Left forelimb (tissue), 1 donor: Measurements from ENCODE around the gene CREM.
A peak's percentile ranks its signal among the peaks of the same experiment; 100 is the strongest.
"Not testable (repeated sequence)": the region's sequence is repeated elsewhere in the genome, so short reads cannot be mapped to it uniquely, and the experiment has no call there.

Experiments used
- DNase-seq: peaks from one replicate; pipeline ENCODE4 v3.0.0-alpha.2; 2018; ENCODE audit warnings: low spot score

Gene CREM

DNA sequence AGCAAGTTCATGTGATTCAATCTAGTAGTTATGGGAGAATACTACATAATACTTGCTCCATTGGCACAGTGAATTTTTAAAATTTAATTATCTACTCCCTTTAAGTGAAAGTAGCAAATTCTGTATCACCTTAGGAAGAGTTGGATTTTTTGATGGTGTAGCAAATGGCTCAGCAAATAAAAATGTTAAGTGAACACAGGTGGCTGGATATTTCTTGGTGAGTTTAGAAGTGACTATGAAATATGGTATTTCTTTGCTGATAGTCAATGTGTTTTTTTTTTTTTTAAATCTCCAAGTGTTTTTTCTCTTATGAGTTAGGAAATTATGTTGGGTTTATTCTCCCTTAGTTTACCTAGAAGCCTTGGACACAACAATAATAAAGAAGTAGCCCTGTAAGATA is 67.8 kb downstream of the CREM start:
- DNase-seq, result no peak

DNA sequence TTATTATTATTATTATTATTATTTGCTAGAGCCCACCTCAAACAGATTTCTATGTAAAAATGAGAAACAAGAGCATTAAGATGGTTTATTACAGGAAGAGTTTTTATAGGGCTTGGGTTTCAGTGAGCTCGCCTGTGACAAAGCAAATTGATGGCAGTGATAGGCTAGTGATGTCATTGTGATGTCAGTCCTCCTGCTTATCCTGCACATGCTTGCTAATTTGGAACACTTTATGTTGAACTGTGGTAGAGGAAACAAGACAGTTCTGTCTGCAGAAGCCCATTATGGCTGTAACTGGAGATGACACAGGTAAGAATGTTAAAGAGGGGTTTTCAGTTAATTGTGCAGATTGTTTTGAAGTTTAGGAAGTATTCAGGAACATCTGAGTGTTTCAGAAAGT is 68.3 kb downstream of the CREM start:
- no peak for DNase-seq

DNA sequence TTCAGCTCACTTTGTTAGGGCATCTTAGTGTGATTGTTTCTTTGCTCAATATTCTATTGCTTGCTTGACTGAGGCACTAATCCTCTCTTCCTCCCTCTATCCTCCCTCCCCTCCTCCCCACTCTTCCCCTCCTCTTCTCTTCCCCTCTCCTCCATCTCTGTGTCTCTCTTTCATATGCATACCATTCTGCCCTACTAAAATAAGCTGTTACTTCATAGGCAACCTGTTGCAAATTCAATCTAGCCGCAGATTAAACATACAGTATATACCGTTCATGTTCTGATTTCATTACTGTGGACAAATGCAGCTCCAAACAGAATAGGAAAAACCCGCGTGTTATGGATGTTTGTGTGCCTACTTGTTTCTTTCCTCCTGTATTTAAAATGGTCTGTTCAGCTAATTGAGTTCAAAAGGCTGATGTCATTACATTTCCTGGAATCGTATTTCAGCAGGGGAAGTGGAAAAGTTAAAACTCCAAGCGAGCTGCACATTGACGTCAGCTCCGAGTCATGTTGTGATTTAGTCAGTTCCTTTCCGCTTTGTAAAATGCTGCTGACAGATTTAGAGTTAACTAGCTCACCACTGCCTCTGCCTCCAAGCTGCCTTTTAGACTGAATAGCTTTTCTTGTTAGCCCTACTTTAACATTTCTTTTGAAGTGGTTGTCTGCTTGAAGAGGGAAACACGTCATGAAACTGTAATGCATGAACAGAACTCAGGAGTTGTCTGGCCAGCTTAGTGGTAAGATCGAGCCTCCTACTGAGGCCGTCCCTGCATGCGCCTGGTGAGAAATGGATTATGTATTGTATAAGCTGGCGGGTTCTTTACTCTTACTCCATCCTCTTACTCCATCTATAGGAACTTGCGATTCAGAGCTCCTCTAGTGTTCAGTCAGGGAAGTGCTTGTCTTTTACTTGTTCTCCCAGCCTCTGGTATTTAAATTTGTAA is 69.0 kb downstream of the CREM start:
- DNase-seq, result peak; percentile 80

DNA sequence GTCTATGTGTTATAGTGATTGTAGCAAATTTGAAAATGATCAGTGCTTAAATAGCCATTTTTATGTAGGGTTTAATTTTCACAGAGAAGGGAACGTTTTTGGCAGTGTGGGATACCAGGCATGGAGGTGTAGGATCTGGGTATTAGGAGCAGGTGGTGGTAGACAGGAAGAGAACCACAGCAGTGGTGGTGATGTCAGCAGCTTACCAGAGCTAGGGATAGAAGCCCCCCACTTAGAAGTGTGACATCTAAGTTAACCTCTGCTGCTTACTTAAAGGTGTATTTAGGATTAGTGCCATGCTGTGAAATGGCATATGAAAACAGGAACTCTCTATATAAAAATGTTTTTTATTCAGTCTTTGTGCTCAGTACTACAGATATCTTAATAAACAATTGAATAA is 73.8 kb downstream of the CREM start:
- DNase-seq, result no peak

DNA sequence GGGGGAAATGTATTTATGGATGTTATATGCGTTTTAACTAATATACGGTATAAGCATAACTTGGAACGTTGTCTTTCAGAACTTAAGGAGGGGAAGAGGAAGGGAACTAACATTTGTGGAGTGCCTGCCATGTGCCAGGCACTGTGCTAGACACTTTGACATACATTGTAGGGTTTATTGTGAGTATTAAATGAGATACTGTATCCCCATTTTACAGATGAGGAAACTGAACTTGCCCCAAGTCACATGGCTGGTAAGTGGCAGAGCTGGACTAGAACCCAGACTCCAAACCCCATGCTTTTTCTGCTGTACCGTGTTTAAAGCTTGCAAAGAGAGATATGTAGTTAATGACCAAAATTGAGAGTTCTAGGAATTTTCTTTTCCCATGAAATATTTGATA is 74.6 kb downstream of the CREM start:
- no peak for DNase-seq

DNA sequence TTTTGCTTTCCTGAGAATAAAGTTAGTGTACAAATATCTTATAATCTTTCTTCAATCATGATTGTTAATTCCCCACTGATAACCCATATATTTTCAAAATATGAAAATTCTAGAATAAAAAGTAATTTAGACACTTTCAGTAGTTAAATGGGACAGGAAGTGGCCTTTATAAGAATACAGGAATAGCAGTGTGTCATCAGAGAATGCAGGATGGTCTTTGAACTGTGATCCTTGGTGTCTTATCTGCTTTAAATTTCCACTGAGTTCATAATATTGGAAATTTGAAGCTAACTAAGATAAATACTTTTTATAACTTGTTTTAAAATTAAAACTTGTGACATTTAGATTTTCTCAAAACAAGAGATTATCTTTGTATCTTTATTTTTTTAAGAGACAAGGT is 75.4 kb downstream of the CREM start:
- no peak for DNase-seq

DNA sequence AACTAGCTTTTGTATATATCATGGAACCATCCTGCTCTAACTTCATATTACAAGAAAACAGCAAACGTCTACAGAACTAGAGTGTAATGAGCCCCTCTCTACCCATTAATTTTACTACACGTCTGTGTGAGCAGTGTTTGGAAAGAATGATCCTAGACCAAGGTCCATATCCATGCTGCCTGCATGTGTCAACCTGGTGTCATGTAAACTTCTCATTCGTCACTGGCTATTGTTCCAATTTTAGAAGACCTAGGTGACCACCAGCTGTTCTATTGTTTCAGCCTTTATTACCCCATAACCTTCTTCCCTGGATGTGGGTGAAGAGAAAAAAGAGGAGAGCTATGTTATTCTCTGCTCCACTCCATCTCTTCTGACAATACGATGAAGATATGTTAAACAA is 77.1 kb downstream of the CREM start:
- no peak for DNase-seq

DNA sequence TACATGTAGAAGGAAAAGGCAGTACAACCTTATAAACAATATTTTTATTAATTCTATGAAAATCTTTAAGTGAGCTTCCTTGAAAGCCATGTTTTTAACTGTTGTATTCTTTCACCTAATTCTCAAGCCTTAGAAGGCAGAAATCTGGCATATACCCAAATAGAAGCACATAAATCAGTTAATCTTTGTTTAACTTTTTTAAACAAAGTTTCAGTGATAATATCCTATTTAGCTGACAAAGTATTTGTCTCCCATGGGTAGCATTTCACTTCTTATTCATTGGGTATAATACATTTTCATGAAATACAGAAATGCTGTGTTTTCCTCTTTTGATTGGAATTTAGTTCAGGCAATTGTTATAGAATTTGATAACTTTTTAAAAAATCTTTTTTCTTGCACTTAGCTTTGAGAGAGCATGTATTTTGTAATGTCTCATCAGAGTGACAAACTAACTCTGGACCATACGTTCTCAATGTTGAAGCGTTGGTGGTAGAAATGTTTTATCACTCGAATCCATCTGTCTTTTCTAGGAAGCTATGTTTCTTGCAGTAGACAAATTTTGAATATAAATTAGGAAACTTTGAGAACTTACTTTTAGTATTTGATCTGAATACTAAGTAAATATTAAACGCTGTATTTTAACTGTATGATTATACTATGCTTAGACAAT is 78.1 kb downstream of the CREM start:
- no peak for DNase-seq

DNA sequence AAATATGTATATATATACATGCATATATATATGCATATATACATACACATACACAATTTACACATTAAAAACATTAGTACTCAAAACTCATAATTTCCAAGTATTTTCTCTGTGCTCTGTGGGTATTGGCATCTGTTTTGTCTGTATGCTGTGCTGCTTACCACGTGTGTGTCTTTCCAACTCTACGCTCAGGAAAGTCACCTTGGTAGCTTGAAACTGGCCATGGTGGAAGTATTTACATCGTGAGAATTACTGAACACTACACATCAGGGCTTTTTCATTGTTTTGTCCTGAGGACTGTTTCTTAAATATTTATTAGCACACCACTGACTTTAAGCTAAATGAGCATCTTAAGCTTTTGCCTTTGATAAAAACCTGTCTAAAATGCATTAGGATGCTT is 79.6 kb downstream of the CREM start:
- no peak for DNase-seq

DNA sequence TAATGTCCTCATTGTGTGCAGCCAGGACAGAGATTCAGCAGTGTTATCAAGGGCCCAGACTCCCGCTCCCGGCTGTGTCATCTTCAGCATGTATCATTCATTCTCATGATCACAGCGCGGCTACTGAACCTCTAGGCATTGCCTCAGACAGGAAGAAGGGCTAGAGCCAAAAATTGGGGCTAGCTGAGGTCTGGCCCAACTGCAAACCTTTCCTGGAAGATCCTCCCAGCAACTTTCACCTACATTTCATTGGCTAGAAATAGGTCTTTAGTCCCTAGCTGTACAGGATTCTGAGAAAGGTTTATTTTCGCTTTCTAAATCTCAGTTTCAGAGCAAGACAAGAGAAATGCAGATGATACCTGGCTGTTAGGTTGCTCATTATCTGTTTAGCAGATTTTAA is 81.9 kb downstream of the CREM start:
- no peak for DNase-seq

DNA sequence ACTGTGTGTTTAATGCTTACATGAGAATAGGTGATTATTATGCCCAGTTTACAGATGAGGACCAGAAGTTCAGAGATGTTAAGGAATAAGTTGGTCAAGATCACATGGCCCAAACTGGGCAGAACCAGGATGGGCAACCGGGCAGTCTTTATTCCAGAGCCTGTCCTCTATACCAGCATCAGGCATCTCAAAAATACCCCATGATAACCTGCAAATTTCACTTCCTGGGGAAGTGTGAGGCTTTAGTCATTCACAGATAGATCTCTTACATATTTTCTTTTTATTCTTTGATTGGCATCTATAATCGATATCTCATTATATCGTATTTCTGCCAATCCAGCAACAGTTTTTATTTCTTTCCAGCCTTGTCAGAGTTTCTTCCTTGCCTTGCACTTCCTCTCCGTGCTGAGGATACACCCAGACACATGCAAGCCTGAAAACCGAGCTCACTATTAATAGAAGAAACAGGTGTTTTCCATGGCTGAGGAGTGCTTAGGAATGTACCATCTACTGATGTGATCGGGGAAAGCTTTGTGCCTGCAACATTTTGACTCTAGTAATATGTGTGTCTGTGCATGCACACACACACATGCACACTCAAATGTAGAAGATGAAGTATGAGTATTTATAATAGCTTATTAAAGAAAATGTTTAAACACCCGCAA is 82.4 kb downstream of the CREM start:
- no peak for DNase-seq

DNA sequence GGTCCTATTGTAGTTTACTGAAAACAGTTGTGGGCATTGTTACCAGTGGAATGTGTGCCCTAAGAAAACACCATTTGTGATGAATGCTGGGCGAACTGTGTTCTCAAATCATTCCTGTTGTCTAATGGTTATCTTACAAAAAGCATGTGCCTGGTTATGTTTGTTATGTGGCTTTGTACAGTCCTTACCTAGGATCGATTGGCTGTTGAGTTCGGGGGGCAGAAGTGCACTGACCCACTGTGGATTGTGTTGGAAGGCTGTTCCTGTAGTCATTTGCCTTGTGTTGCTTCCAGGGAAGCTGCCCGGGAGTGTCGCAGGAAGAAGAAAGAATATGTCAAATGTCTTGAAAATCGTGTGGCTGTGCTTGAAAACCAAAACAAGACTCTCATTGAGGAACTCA is 84.3 kb downstream of the CREM start:
- no peak for DNase-seq

DNA sequence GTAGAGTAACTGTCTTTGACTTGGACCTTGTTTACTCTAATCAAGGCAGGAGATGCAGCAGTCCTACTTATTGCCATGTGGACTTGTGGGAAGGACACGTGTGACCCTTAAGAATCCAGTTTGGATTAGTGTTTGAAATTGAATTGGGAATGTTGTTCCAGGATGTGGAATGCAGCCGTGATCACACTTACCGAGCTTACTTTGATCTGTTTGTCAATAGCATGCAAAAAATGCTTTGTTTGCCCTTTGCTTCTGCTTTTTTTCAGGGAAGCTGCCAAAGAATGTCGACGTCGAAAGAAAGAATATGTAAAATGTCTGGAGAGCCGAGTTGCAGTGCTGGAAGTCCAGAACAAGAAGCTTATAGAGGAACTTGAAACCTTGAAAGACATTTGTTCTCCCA is 84.7 kb downstream of the CREM start:
- no peak for DNase-seq

DNA sequence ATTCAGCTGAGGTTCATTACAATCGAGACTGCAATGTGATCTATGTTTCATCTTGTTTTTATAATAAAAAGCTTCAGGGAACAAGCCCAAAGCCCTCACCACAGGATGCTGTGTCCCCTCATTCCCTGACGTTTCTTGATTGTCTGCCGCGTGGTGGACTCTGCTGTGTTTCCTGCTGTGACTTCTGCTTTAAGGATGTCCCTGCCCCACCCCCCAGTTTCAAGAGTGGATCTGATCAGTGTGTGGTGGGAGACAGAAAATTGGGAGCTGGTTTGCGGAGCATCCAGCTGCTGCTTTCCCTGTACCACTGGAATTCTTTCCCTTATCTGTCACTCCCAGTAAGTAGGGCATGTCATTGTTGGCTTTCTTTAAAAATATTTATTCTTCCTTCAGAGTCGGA is 86.2 kb downstream of the CREM start:
- no peak for DNase-seq

DNA sequence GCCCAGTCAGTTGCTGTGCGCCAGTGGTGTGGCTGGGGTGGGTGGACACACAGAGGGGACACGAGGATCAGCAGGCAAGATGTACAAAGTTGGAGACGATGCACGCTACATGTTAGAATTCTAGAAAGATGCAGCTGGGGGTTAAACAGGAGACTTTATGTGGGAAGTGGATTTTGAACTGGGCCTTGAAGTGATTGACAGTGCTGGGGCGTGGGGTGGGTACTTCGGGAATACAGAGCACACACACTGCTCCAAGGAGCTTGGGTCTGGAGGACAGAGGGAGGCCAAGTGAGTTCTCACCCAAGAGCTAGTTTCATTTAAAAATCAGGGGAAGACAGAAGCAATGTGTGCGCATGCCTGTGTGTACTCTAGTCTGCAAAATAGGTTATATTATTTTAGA is 87.1 kb downstream of the CREM start:
- DNase-seq, result no peak

DNA sequence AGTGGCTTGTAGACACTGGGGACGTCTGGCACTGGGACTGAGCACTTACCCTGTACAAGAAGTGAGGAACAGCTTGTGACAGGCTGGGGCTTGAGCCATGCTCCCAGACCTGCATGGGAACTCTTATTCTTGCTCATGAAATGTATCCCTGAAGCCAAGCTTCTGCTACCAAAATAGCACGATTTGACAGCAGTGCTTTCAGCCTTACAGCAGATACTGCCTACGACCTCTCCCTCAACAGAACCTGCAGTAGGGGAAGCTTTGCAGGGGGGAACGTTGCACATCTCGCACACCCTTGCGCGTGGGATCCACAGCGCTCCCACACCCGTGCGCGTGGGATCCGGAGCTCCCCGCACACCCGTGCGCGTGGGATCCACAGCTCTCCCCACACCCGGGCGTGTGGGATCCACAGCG is 88.0 kb downstream of the CREM start:
- no peak for DNase-seq

DNA sequence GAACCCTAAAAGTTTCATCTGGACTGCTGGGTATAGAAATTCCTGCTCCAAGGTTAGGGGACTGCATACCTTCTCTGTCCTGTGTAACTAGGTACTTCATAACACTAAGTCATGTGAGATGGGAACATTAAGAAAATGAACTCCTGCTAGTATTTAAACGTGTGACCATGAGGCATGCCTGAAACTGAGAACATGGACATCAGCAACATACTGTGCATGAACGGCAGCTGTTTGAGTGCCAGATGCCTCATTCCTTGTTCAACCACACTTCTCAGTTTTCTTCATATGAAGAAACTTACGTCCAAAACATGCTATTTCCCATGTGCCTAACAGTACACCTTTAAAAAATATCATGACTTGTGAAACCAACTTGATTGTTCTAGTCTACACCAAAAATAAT is 88.5 kb downstream of the CREM start:
- no peak for DNase-seq

DNA sequence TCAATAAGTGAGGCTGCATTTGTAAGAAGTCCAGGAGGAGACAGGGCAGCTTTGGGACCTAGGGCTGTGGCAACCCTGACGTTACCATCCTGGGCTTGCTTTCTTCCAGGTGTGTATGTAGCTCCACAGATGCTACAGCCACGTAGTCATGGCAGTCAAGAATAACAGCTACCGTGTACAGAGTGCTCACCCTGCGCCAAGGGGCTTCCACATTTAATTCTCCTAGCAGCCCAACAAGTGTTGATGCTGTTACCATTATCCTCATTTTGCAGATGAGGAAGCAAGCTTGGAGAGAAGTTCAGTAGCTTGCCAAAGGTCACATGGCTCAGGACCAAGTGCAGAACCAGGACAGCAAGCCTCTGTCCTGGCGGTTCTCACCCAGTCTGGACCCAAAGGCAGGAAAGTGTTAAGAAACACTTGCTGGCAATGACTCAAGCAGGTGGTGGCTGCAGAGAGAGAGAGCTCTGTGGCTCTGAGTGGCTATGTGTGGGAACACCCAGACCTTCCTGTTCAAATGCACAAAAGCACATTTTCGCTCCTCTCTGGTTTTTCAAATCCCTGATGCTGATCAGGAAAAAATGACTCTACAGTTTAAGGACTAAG is 89.8 kb downstream of the CREM start:
- no peak for DNase-seq

DNA sequence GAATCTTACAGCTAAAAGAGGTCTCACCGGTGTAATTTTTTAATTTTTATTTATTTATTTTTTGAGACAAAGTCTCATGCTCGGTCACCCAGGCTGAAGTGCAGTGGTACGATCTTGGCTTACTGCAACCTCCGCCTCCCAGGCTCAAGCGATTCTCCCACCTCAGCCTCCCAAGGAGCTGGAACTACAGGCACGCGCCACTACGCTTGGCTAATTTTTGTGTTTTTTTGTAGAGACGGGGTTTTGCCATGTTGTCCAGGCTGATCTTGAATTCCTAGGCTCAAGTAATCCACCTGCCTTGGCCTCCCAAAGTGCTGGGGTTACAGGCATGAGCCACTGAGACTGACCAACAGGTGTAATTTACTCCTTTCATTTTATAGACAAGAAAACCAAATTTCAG is 90.3 kb downstream of the CREM start:
- DNase-seq, result not testable (repeated sequence)

DNA sequence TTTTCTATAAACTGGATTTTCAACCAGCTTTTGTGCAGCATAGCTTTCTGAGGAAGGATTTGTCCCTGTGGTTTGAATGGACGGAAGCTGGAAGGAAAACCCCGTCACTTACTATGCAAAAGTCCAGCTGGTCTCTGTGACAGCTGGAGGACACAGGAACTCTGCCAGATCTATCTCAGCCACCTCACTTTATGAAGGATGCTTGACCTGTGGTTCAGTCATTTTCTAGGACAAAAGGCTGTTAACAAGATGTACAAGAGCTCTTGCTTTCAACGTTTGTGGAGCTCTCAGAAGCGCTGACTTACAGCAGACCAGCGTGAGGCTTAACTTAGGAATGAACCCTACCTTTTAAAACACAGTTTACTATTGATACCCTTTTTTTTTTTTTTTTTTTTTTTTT is 90.8 kb downstream of the CREM start:
- DNase-seq, result no peak

DNA sequence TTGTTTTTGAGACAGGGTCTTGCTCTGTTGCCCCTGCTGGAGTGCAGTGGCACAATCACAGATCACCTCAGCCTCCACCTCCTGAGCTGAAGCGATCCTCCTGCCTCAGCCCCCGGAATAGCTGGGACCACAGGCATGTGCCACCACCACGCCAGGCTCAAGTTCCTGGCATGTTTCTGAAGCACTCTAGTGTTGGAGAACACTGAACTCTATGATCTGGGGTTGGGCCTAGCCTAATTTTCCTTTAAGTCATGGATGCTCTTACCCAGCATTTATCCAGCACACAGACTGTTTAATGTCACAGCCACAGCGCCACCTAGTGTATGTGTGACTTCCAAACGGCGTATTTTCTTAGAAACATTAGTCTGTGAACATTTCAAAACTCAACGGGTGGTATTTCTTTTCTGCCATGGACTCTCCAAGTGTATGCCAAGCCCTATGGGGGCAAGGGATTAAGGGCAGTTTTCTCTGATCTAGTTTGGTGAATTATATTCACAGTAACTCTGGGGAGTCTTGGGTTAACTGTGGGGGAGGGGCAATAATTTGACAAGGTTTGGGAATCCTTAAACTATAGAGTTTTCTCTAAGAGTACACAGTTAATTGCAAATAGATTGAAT is 91.8 kb downstream of the CREM start:
- DNase-seq, result peak; percentile 80

DNA sequence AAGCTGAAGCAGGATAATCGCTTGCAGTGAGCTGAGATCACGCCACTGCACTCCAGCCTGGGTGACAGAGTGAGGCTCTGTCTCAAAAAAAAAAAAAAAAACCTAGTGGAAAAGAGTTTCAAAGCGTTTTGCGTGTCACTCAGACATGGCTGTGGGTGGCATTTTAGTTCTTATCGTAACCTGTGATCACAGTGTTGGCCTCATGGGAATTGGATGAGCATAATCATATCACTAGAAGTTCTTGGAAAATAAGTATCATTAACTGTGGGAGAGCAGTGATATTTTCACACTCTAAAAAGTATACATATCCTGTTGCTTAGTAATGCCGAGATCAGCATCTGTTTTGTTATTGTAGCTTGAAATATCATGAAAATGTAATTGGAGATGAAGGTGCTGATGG is 92.6 kb downstream of the CREM start:
- no peak for DNase-seq
